RCC 7860 (cell line): ENCODE data around the gene HBZ.
"Not testable (repeated sequence)": the region's sequence is repeated elsewhere in the genome, so short reads cannot be mapped to it uniquely, and the experiment has no call there.

ENCODE experiments used
- DNase-seq: peaks from one replicate; pipeline ENCODE4 v3.0.0-alpha.2; 2015; ENCODE audit warnings: low spot score
- FAIRE-seq: peaks from 2 replicates; lab custom pipeline; 2012; peaks lifted over from hg19 to GRCh38; lab: Jason Lieb, UNC

Gene HBZ

GRCh38 chr16:163696-164095 lies 11.3 kb downstream of the HBZ start:
- not testable (repeated sequence) for DNase-seq, FAIRE-seq

- DNase-seq, FAIRE-seq: not testable (repeated sequence)
Observed at GRCh38 chr16:164134-164823, 11.8 kb downstream of the HBZ start.

- DNase-seq (no peak), FAIRE-seq (no peak)
Observed at GRCh38 chr16:164827-165538, 12.5 kb downstream of the HBZ start.

DNA sequence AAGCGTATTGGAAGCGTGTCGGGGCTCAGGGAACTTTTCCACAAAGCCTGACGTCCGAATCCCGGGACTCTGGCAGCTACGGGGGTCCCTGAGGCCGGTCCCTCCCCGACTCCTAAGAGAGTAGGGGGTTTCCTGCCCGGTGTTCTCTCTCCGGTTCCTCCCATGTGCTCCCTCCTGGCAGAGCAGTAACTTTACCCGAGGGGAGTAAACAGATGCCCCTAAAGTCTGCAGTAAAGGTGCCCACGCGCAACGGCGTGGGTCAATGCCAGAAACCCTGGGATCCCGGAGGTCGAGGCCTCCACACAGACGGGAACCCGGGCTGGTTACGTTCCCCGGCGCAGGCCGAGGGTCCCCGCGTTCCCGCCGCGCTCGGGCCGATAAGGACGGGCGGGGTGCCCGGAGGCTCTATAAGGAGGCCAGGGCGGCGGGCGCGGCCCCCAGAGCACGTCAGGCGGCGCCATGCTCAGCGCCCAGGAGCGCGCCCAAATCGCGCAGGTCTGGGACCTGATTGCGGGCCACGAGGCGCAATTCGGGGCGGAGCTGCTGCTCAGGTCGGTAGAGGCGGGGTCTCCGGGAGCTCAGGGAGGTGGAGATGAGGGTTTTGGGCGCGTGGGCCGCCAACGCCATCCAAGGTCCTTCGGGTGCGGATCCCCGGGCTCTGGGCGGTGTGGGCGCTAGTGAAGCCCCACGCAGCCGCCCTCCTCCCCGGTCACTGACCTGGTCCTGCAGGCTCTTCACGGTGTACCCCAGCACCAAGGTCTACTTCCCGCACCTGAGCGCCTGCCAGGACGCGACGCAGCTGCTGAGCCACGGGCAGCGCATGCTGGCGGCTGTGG lies 13.3 kb downstream of the HBZ start, which contains the start of gene HBM:
Gene HBM (plus strand): TSS at position 440 of the 836 bp plus-strand sequence. CDS start 20 bp downstream, at position 460.
- no peak for DNase-seq
- no peak for FAIRE-seq

- FAIRE-seq (no peak), DNase-seq (no peak)
Observed at GRCh38 chr16:166375-167121, 14.1 kb downstream of the HBZ start.

DNA sequence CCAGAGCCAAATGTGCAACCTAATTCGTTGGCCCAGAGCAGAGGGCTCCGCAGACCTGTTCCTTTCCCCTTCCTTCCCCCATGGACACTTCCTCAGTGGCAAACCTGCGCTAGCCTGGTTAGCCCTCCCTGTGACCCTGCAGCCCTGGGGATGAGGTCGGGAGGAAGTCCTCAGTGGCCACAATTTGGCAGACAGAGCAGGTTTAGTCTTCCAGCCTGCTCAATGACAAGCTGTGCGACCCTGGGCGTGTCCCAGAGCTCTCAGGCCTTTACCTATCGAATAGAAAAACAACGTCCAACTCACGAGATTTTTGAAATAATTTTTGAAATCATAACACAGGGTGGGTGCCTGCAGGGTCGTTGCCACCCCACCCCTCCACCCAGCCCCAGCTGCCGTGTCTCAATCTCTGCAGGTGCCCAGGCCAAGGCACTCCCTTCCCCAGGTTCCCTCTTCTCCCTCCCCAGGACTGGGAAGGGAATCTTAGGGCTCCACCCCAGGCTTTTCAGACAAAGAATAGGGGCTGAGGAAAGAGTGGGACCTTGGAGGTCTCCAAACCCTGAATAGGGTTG lies 14.8 kb downstream of the HBZ start:
- no peak for DNase-seq
- no peak for FAIRE-seq

- FAIRE-seq (no peak), DNase-seq (no peak)
Observed at GRCh38 chr16:168424-168823, 16.0 kb downstream of the HBZ start.

DNA sequence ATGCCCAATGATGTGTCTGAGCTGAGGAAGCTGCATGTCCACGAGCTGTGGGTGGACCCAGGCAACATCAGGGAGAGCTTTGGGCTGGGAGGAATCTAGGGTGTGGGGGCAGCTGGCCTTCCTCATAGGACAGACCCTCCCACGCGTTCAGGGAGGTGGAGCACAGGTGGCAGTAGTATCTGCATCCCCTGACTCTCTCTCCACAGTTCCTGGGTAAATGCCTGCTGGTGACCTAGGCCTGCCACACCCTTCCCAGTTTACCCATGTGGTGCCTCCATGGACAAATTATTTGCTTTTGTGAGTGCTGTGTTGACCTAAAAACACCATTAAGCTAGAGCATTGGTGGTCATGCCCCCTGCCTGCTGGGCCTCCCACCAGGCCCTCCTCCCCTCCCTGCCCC lies 16.6 kb downstream of the HBZ start:
- DNase-seq (no peak), FAIRE-seq (no peak)

DNA sequence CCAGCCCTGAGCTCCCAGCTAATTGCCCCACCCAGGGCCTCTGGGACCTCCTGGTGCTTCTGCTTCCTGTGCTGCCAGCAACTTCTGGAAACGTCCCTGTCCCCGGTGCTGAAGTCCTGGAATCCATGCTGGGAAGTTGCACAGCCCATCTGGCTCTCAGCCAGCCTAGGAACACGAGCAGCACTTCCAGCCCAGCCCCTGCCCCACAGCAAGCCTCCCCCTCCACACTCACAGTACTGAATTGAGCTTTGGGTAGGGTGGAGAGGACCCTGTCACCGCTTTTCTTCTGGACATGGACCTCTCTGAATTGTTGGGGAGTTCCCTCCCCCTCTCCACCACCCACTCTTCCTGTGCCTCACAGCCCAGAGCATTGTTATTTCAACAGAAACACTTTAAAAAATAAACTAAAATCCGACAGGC lies 17.7 kb downstream of the HBZ start:
- peak; percentile 7 for DNase-seq
- FAIRE-seq, result not testable (repeated sequence)

GRCh38 chr16:170788-171187 lies 18.3 kb downstream of the HBZ start:
- no peak for FAIRE-seq

DNA sequence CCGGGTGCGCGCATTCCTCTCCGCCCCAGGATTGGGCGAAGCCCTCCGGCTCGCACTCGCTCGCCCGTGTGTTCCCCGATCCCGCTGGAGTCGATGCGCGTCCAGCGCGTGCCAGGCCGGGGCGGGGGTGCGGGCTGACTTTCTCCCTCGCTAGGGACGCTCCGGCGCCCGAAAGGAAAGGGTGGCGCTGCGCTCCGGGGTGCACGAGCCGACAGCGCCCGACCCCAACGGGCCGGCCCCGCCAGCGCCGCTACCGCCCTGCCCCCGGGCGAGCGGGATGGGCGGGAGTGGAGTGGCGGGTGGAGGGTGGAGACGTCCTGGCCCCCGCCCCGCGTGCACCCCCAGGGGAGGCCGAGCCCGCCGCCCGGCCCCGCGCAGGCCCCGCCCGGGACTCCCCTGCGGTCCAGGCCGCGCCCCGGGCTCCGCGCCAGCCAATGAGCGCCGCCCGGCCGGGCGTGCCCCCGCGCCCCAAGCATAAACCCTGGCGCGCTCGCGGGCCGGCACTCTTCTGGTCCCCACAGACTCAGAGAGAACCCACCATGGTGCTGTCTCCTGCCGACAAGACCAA lies 20.0 kb downstream of the HBZ start, which contains the start of gene HBA2:
Gene HBA2 (plus strand): TSS at position 503 of the 568 bp plus-strand sequence. CDS start 37 bp downstream, at position 540.
- not testable (repeated sequence) for DNase-seq, FAIRE-seq

More at GRCh38 chr16:170788-171187, 18.3 kb downstream of the HBZ start:
- no peak for DNase-seq

- not testable (repeated sequence) for FAIRE-seq, DNase-seq
Observed at GRCh38 chr16:173211-173854, 20.9 kb downstream of the HBZ start.

DNA sequence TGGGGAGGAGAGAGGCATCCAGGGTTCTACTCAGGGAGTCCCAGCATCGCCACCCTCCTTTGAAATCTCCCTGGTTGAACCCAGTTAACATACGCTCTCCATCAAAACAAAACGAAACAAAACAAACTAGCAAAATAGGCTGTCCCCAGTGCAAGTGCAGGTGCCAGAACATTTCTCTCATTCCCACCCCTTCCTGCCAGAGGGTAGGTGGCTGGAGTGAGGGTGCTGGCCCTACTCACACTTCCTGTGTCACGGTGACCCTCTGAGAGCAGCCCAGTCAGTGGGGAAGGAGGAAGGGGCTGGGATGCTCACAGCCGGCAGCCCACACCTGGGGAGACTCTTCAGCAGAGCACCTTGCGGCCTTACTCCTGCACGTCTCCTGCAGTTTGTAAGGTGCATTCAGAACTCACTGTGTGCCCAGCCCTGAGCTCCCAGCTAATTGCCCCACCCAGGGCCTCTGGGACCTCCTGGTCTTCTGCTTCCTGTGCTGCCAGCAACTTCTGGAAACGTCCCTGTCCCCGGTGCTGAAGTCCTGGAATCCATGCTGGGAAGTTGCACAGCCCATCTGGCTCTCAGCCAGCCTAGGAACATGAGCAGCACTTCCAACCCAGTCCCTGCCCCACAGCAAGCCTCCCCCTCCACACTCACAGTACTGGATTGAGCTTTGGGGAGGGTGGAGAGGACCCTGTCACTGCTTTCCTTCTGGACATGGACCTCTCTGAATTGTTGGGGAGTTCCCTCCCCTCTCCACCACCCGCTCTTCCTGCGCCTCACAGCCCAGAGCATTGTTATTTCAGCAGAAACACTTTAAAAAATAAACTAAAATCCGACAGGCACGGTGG lies 21.7 kb downstream of the HBZ start:
- FAIRE-seq, DNase-seq: not testable (repeated sequence)

DNA sequence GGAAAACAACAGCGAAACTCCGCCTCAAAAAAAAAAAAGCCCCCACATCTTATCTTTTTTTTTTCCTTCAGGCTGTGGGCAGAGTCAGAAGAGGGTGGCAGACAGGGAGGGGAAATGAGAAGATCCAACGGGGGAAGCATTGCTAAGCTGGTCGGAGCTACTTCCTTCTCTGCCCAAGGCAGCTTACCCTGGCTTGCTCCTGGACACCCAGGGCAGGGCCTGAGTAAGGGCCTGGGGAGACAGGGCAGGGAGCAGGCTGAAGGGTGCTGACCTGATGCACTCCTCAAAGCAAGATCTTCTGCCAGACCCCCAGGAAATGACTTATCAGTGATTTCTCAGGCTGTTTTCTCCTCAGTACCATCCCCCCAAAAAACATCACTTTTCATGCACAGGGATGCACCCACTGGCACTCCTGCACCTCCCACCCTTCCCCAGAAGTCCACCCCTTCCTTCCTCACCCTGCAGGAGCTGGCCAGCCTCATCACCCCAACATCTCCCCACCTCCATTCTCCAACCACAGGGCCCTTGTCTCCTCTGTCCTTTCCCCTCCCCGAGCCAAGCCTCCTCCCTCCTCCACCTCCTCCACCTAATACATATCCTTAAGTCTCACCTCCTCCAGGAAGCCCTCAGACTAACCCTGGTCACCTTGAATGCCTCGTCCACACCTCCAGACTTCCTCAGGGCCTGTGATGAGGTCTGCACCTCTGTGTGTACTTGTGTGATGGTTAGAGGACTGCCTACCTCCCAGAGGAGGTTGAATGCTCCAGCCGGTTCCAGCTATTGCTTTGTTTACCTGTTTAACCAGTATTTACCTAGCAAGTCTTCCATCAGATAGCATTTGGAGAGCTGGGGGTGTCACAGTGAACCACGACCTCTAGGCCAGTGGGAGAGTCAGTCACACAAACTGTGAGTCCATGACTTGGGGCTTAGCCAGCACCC lies 22.8 kb downstream of the HBZ start:
- FAIRE-seq (no peak), DNase-seq (no peak)

DNA sequence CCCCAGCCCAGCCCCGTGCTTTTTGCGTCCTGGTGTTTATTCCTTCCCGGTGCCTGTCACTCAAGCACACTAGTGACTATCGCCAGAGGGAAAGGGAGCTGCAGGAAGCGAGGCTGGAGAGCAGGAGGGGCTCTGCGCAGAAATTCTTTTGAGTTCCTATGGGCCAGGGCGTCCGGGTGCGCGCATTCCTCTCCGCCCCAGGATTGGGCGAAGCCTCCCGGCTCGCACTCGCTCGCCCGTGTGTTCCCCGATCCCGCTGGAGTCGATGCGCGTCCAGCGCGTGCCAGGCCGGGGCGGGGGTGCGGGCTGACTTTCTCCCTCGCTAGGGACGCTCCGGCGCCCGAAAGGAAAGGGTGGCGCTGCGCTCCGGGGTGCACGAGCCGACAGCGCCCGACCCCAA lies 23.6 kb downstream of the HBZ start:
- FAIRE-seq, DNase-seq: not testable (repeated sequence)

GRCh38 chr16:176477-177382 lies 24.3 kb downstream of the HBZ start, which contains the start of gene HBA1:
TSS of gene HBA1 (plus strand) at chr16:176680. CDS start at chr16:176717, 37 bp downstream.
- DNase-seq, FAIRE-seq: not testable (repeated sequence)
